Parathyroid adenoma (tissue), 2 donors: ENCODE measurements around the gene EXD3.

ENCODE experiments used
- H2AFZ ChIP-seq: fragments of 300-600 bp; sonication (generic); one replicate; pipeline ENCODE4 v1.7.0; 2017; ENCODE audit warnings: antibody characterized with exemption, mild to moderate bottlenecking
- H3K27ac ChIP-seq: fragments of 300-600 bp; sonication (generic); one replicate; pipeline ENCODE4 v1.7.0; 2017
- H3K27me3 ChIP-seq: fragments of 300-600 bp; sonication (generic); one replicate; pipeline ENCODE4 v1.7.0; 2017; ENCODE audit warnings: low read length; ENCODE audit not compliant: control insufficient read depth, insufficient read depth
- H3K36me3 ChIP-seq: fragments of 300-600 bp; sonication (generic); one replicate; pipeline ENCODE4 v1.7.0; 2017; ENCODE audit warnings: low read length; ENCODE audit not compliant: control insufficient read depth, insufficient read depth
- H3K4me1 ChIP-seq: fragments of 300-600 bp; sonication (generic); one replicate; pipeline ENCODE4 v1.7.0; 2017; ENCODE audit warnings: control low read depth
- H3K4me2 ChIP-seq: fragments of 300-600 bp; sonication (generic); one replicate; pipeline ENCODE4 v1.7.0; 2017; ENCODE audit warnings: low read length
- H3K4me3 ChIP-seq: fragments of 300-600 bp; sonication (generic); one replicate; pipeline ENCODE4 v1.7.0; 2017; ENCODE audit warnings: low read depth, low read length
- H3K79me2 ChIP-seq: fragments of 300-600 bp; sonication (generic); one replicate; pipeline ENCODE4 v1.7.0; 2017; ENCODE audit warnings: control low read depth
- H3K9ac ChIP-seq: fragments of 300-600 bp; sonication (generic); one replicate; pipeline ENCODE4 v1.7.0; 2017; ENCODE audit warnings: mild to moderate bottlenecking
- H3K9me3 ChIP-seq: fragments of 300-600 bp; sonication (generic); one replicate; pipeline ENCODE4 v1.7.0; 2017; ENCODE audit warnings: low read length; ENCODE audit not compliant: control insufficient read depth
- TF ChIP-seq, protein P1 (sequence below): fragments of 300-600 bp; sonication (generic); IDR thresholded peaks from one replicate; pipeline ENCODE4 v1.7.0; 2017; ENCODE audit warnings: antibody characterized with exemption, mild to moderate bottlenecking
- donor health status: primary hyperparathyroidism.

Gene EXD3

DNA sequence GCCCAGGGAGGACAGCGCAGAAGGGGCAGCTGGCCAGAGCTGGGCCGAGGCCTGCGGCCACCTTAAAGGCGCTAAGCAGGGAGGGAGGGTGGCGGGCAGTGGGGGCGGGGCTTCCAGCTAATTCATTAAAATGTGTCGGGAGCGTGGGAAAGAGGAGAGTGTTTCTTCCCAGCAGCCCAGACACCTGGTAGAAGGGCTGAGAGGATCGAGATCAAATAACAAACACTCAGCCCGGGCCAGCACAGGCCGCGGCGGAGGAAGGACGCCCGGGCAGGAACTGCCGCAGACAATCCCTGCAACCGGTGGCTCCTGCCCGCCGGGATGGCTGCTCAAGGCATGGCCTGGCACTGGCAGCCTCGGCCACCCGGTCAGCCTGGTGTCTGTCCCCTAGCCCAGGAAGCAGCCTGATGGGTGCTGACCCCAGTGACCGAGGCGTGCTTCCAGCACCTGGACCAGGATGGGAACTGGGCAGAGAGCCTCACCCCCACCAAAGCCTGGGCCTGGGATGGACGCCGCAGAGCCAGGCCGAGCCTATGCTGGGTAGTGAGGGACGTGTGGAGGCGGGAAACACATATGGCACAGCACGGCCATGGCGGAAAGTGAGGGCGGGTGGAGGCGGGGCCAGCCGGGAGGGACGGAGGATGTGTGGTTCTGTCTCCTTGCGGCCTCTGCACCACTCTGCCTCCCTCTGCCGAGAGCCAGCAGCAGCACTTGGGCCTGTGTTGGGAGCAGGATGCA is 117.7 kb downstream of the EXD3 start:
- TF ChIP-seq, protein P1, sequence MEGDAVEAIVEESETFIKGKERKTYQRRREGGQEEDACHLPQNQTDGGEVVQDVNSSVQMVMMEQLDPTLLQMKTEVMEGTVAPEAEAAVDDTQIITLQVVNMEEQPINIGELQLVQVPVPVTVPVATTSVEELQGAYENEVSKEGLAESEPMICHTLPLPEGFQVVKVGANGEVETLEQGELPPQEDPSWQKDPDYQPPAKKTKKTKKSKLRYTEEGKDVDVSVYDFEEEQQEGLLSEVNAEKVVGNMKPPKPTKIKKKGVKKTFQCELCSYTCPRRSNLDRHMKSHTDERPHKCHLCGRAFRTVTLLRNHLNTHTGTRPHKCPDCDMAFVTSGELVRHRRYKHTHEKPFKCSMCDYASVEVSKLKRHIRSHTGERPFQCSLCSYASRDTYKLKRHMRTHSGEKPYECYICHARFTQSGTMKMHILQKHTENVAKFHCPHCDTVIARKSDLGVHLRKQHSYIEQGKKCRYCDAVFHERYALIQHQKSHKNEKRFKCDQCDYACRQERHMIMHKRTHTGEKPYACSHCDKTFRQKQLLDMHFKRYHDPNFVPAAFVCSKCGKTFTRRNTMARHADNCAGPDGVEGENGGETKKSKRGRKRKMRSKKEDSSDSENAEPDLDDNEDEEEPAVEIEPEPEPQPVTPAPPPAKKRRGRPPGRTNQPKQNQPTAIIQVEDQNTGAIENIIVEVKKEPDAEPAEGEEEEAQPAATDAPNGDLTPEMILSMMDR, result no peak
- Histone ChIP-seq H3K36me3 (no peaks in the 10 kb centered on the region), H3K27me3 (no peaks in the 10 kb centered on the region), H3K9me3 (no peaks in the 10 kb centered on the region), H2AFZ (no peak overlapping the region), H3K27ac (peak overlapping the region; percentile 60), H3K4me2 (peak overlapping the region; percentile 69), H3K79me2 (no peaks in the 10 kb centered on the region), H3K9ac (no peak overlapping the region), H3K4me3 (no peak overlapping the region), H3K4me1 (no peaks in the 10 kb centered on the region)

DNA sequence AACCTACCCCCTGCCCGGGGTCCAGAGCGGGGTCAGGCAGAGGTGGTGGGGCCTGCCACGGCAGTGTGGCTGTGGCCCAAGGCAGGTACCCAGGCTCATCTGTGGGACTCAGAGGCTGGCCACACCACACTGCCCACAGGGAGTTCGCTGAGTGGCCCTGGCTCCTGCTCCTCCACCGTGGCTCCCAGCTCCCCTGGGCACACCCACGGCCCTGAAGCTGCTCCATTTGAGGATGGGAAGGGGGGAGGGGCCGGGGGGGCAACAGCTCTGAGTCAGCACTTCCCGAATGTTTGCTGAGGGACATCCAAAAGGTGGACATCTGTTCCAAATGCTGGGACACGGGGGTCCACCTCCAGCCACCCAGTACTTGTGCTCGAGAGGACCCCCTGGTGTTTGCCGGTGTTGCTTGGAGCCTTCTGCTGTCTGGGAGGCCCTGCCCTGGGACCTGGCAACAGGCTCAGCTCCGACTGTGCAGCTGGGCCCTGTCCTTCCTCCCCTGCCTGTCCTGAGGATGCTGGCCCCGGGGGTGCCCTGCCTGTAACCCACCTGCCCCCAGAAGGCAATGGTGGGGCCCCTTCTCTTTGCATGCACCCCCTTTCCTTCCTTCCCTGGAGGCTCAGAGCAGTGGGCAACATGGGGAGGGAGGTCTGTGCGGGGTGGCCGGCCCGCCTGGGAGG is 118.4 kb downstream of the EXD3 start:
- Histone ChIP-seq H3K36me3 (no peaks in the 10 kb centered on the region), H3K9me3 (no peaks in the 10 kb centered on the region), H2AFZ (no peak overlapping the region), H3K4me1 (no peaks in the 10 kb centered on the region), H3K9ac (no peak overlapping the region), H3K79me2 (no peaks in the 10 kb centered on the region), H3K27ac (peak overlapping the region; percentile 60), H3K27me3 (no peaks in the 10 kb centered on the region), H3K4me3 (no peak overlapping the region), H3K4me2 (peak overlapping the region; percentile 69)
- TF ChIP-seq, protein P1, result no peak

DNA sequence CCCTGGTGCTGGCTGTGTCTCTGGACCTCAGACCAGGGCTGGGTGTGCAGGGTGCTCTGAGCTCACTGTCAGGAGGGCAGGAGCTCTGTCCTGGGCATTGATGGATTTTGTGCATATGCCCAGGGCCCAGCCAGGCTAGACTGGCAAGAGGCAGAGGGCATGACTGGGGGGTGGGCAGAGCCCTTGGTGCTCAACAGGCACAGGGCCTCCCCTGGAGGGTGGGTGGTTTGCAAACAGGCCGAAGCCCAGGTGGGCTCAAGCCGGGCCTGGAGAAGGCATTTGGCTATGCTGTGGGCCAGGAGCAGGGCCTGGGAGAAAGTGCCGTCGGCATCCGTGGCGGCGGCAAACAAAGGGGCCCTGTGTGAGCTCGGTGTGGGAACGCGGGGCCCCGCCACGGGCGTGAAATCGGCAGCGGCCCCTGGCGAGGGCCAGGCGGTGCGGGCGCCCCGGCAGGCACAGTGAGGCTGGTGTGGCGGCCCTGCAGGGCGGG is 119.0 kb downstream of the EXD3 start:
- H3K27me3 ChIP-seq, result no peaks in the 10 kb centered on the region
- H2AFZ ChIP-seq, result no peak overlapping the region
- H3K36me3 ChIP-seq, result no peaks in the 10 kb centered on the region
- H3K4me2 ChIP-seq, result no peak overlapping the region
- TF ChIP-seq, protein P1, result no peak
- no peaks in the 10 kb centered on the region for H3K9me3 ChIP-seq
- H3K9ac ChIP-seq, result no peak overlapping the region
- no peak overlapping the region for H3K27ac ChIP-seq
- no peaks in the 10 kb centered on the region for H3K79me2 ChIP-seq
- H3K4me3 ChIP-seq, result no peak overlapping the region
- no peaks in the 10 kb centered on the region for H3K4me1 ChIP-seq

DNA sequence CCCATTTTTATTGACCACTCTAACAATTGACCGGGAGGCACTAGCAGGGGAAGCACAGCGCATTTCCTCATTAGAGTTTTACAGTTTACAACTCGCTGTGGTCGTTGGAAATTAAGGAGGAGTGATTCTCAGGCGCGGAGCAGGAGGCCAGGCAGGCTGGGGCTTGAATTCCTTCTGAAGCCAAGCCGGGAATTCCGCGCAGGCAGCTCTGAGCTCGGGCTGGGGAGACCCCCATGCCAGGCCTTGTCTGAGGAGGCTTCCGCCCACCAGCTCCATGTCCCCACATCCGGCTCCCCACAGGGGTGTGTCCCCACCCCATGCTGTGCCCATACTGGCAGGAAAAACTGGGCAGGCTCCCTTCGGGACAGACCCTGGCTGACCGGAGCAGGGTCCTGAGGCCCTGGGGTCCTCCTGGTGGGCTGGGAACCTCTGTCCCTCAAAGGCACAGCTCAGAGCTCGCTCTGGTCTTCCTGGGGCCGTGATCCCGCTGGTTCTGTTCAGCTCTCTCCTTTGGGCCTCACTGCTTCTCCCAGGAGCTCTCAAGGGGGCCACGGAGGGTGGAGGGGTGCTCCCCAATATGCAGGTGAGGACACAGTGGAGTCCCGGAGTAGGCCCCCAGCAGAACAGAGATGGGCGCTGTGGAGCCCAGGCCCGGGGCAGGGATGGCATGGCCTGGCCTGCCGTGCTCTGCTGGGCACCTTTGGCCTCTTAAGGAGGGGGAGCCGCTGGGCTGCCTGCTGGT is 119.6 kb downstream of the EXD3 start:
- H3K4me2 ChIP-seq, result peak overlapping the region; percentile 44
- no peak overlapping the region for H3K4me3 ChIP-seq
- no peaks in the 10 kb centered on the region for H3K9me3 ChIP-seq
- H3K79me2 ChIP-seq, result no peaks in the 10 kb centered on the region
- no peaks in the 10 kb centered on the region for H3K4me1 ChIP-seq
- TF ChIP-seq, protein P1, result no peak
- H3K27ac ChIP-seq, result peak overlapping the region; percentile 32
- H3K27me3 ChIP-seq, result no peaks in the 10 kb centered on the region
- no peak overlapping the region for H3K9ac ChIP-seq
- H3K36me3 ChIP-seq, result no peaks in the 10 kb centered on the region
- H2AFZ ChIP-seq, result no peak overlapping the region
